Pancreas (tissue), 10 donors: ENCODE measurements around the gene FAM53C. TPM values are rescaled to one million over a fixed set of nuclear protein-coding genes. Genes with fewer than 3 reads are reported as not detected.

Source experiments
- ATAC-seq, 4 donors: fragments of 200-7000 bp; cut with Tn5 transposase; one replicate each; pipeline versions ENCODE4 v1.8.0 to v1.9.1; 2020; ENCODE audit warnings: mild to moderate bottlenecking in 4 of 4, moderate library complexity in 4 of 4
- DNase-seq, 6 donors: peaks; one replicate each; pipeline ENCODE4 v3.0.0-alpha.2; 2020
- FAIRE-seq: peaks from 2 replicates; lab custom pipeline; 2012; peaks lifted over from hg19 to GRCh38; lab: Jason Lieb, UNC
- H3K27ac ChIP-seq, 4 donors: fragments of 200-600 bp; sonication (generic); 1 replicate in 3 of 4; 2 replicates in 1 of 4; pipeline versions ENCODE4 v1.5.0 to v1.8.0; 2020
- H3K27me3 ChIP-seq, 4 donors: fragments of 200-600 bp; one replicate each; pipeline ENCODE4 v1.8.0; 2021
- H3K36me3 ChIP-seq, 3 donors: fragments of 200-600 bp; sonication (generic) in 1 of 3; one replicate each; pipeline versions ENCODE4 v1.5.0 to v1.8.0; 2020 to 2021
- H3K4me1 ChIP-seq, 3 donors: fragments of 200-600 bp; one replicate each; pipeline ENCODE4 v1.8.0; 2021
- H3K4me3 ChIP-seq, 4 donors: fragments of 200-600 bp; sonication (generic) in 2 of 4; one replicate each; pipeline versions ENCODE4 v1.5.0 to v1.8.0; 2020 to 2021
- H3K9me3 ChIP-seq, 4 donors: fragments of 200-600 bp; one replicate each; pipeline ENCODE4 v1.8.0; 2021
- WGBS, 2 donors: extraction: QIAGEN DNeasy Blood & Tissue Kit; methylation state at CpG; one replicate each; pipeline ENCODE4 v1.1.7; 2013; 5-methylcytosine and 5-hydroxymethylcytosine counted together
- intact Hi-C, 3 donors: fragments of 100-400 bp; cut with DNase I; formaldehyde crosslinking; loops; one replicate each; pipeline versions ENCODE4 v1.11.1 to v1.14.2; 2022
- polyA plus RNA-seq, 2 donors: library from polyadenylated mRNA; stranded (reverse); fragments of 200-250 nt; gene quantifications; one replicate each; pipeline ENCODE4 v1.2.3, GENCODE V29; 2013
- total RNA-seq, 6 donors: library from RNA; stranded (reverse); fragmentation: NEBNext Ultra II Directional in 4 of 6; extraction: Animal tissue kit (Norgen Biotek cat#: 25700) in 4 of 6; gene quantifications; one replicate each; pipeline versions ENCODE4 v1.2.1 to v1.2.4, GENCODE V29; 2021 to 2023
- TF ChIP-seq, protein P1 (sequence below), 4 donors: fragments of 200-600 bp; sonication (generic) in 3 of 4; IDR thresholded peaks; one replicate each; pipeline versions ENCODE4 v1.5.0 to v1.8.0; 2021; ENCODE audit warnings: antibody characterized with exemption in 4 of 4
- donor health status: healthy with polysubstance abuse.
- donor health status: DM: no; HTN: no; CAD: no; lungs with moderate emphysema.
- donor health status: DM: no; HTN: no; CAD: no.
- donor health status: control.
- donor health status: control.
- donor health status: Bipolar disorder and iron deficiency.
- donor health status: DM: yes; HTN: yes; CAD: no.
- donor health status: DM: no; HTN: no; CAD: no.
- donor health status: DM: no; HTN: no; CAD: no.
- donor health status: DM: yes; HTN: yes; CAD: no.

The FAM53C gene
- total and polyA plus RNA-seq, 8 donors, result 13.0 to 18.9 (median 16.3) TPM

GRCh38 chr5:138334867-138335447 lies 3.1 kb upstream of the FAM53C start:
- TF ChIP-seq, protein P1, sequence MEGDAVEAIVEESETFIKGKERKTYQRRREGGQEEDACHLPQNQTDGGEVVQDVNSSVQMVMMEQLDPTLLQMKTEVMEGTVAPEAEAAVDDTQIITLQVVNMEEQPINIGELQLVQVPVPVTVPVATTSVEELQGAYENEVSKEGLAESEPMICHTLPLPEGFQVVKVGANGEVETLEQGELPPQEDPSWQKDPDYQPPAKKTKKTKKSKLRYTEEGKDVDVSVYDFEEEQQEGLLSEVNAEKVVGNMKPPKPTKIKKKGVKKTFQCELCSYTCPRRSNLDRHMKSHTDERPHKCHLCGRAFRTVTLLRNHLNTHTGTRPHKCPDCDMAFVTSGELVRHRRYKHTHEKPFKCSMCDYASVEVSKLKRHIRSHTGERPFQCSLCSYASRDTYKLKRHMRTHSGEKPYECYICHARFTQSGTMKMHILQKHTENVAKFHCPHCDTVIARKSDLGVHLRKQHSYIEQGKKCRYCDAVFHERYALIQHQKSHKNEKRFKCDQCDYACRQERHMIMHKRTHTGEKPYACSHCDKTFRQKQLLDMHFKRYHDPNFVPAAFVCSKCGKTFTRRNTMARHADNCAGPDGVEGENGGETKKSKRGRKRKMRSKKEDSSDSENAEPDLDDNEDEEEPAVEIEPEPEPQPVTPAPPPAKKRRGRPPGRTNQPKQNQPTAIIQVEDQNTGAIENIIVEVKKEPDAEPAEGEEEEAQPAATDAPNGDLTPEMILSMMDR (IDR thresholded peaks at IDR 0.05), result no peak
- no peak for DNase-seq
- H3K27me3 ChIP-seq, result no peaks in the 10 kb centered on the region
- no peak overlapping the region for H3K27ac ChIP-seq
- intact Hi-C loops, result no loop called here
- H3K9me3 ChIP-seq, result no peaks in the 10 kb centered on the region
- H3K4me1 ChIP-seq, result peaks cover 1 to 14% (median 8%) of the 10 kb centered on the region in 3 donors
- WGBS, 2 donors, result 57 to 63% methylated on average over 3 of the region's 3 CpGs
- ATAC-seq, result no peak
- H3K36me3 ChIP-seq, result no peaks in the 10 kb centered on the region
- no peak overlapping the region for H3K4me3 ChIP-seq
- FAIRE-seq, result no peak

- H3K9me3 ChIP-seq, result no peaks in the 10 kb centered on the region
- peak overlapping the region; percentile 94 to 99 (median 98) for H3K27ac ChIP-seq
- ATAC-seq, result peak; percentile 57 to 76 (median 65)
- peaks cover 0 to 10% (median 3%) of the 10 kb centered on the region in 3 donors for H3K36me3 ChIP-seq
- H3K4me3 ChIP-seq, result peak overlapping the region; percentile 61 to 95 (median 90)
- WGBS, 2 donors, result 10 to 14% methylated on average over 13 of the region's 13 CpGs
- peaks cover 0 to 17% (median 5%) of the 10 kb centered on the region in 3 donors for H3K4me1 ChIP-seq
- intact Hi-C loops, result no loop called here
- TF ChIP-seq, protein P1 (IDR thresholded peaks at IDR 0.05), result no peak
- peak in 4 of 6 donors; percentile 78 to 81 (median 80) for DNase-seq
- H3K27me3 ChIP-seq, result no peaks in the 10 kb centered on the region
- FAIRE-seq, result no peak
These were observed 948 bp upstream of the FAM53C start for GRCh38 chr5:138336952-138337684.

DNA sequence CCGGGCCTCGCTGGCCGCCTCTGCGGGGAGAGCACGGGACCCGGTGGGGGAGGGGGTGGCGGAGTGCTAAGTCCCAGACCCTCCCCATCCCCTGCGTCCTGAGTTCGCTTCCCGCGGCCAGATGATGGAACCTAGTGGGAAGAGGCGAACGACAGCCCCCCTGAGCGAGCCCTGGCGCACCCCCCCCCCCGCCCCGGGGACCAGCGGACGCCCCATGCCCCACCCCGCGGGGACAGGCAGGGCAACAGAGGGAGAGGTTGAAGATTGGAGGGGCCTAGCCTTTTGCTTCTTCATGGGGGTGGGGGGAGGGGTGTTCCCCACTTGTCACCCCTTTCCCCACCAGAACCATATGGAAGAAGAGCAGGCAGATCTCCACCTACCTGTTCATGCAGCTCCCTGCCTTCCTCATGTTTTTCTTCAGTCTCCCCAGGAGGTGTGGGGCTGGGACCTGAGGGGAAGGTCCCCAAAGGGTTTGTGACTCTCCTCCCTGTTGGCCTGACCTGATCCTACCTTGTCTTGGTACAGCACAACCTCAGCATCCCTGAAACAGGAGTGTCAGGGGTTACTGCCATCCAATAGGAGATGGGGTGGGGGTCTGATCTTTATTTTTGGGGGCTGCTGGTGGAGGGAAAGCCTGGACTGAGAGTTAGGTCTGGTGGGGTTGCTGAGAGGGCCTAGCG lies 485 bp downstream of the FAM53C start:
- peak in 1 of 6 donors; percentile 37 for DNase-seq
- TF ChIP-seq, protein P1 (IDR thresholded peaks at IDR 0.05), result no peak
- 0% methylated on average over 9 to 22 of the region's 22 CpGs for WGBS, 2 donors

DNA sequence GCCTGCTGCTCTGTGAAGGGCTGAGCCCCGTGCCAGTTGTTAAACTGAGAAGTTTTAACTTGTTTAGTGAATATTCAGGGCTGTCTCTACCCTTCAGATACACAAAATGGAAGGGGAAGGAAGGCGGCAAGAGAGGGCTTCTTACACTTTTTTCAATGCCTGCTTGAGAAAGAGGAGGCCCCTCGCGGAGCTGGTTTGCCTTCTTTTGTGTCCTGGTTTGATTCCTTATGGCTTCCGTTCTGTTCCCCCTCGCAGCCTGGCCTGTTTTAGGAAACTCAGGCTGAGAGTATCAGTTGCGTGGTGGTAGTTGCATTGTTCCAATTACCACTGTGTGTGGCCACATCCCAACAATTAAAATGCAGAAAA lies 1.0 kb downstream of the FAM53C start:
- DNase-seq, result no peak
- WGBS, 2 donors, result 5 to 7% methylated on average over 7 of the region's 7 CpGs
- intact Hi-C loops, result no loop called here
- peaks cover 0 to 28% (median 7%) of the 10 kb centered on the region in 3 donors for H3K36me3 ChIP-seq
- H3K27ac ChIP-seq, result peak overlapping the region in 3 of 4 donors; percentile 98 to 99 (median 98)
- no peaks in the 10 kb centered on the region for H3K9me3 ChIP-seq
- peak overlapping the region; percentile 61 to 95 (median 90) for H3K4me3 ChIP-seq
- FAIRE-seq, result no peak
- TF ChIP-seq, protein P1 (IDR thresholded peaks at IDR 0.05), result no peak
- H3K4me1 ChIP-seq, result peaks cover 0 to 17% (median 5%) of the 10 kb centered on the region in 3 donors
- H3K27me3 ChIP-seq, result no peaks in the 10 kb centered on the region
- peak in 1 of 4 donors; percentile 0 for ATAC-seq

More for the DNA sequence above, 485 bp downstream of the FAM53C start:
- peaks cover 0 to 23% (median 7%) of the 10 kb centered on the region in 3 donors for H3K36me3 ChIP-seq
- no peaks in the 10 kb centered on the region for H3K9me3 ChIP-seq
- H3K4me3 ChIP-seq, result peak overlapping the region; percentile 61 to 95 (median 90)
- ATAC-seq (peak; percentile 0 to 3 (median 1)), FAIRE-seq (no peak)
- H3K4me1 ChIP-seq, result peaks cover 0 to 17% (median 5%) of the 10 kb centered on the region in 3 donors
- no peaks in the 10 kb centered on the region for H3K27me3 ChIP-seq
- peak overlapping the region; percentile 94 to 99 (median 98) for H3K27ac ChIP-seq
- intact Hi-C loops, result no loop called here
